WERI-Rb-1 (cell line): ENCODE results near the gene ADGRG3.

Experiments used
- DNase-seq: peaks from one replicate; pipeline ENCODE4 v3.0.0-alpha.2; 2020
- H3K27ac ChIP-seq: fragments of 250-450 bp; sonication (Bioruptor Pico); 2 replicates; pipeline ENCODE4 v1.5.1; 2020; ENCODE audit warnings: mild to moderate bottlenecking, moderate library complexity
- H3K27me3 ChIP-seq: fragments of 250-450 bp; sonication (Bioruptor Pico); 2 replicates; pipeline ENCODE4 v1.5.1; 2021; ENCODE audit warnings: mild to moderate bottlenecking, low read depth, moderate library complexity; ENCODE audit not compliant: insufficient read depth, severe bottlenecking
- H3K36me3 ChIP-seq: fragments of 250-450 bp; sonication (Bioruptor Pico); 2 replicates; pipeline ENCODE4 v1.5.1; 2020; ENCODE audit warnings: mild to moderate bottlenecking, moderate library complexity
- H3K4me3 ChIP-seq: 2 replicates; pipeline ENCODE4 v1.5.1; 2011; ENCODE audit warnings: low read depth, mild to moderate bottlenecking, control low read depth, low read length
- H3K9me3 ChIP-seq: fragments of 250-450 bp; sonication (Bioruptor Pico); 2 replicates; pipeline ENCODE4 v1.5.1; 2021; ENCODE audit warnings: mild to moderate bottlenecking, moderate library complexity; ENCODE audit not compliant: severe bottlenecking
- CTCF ChIP-seq: IDR thresholded peaks from 2 replicates; pipeline ENCODE4 v1.5.1; 2011; ENCODE audit warnings: low read depth, mild to moderate bottlenecking, control low read depth, inconsistent platforms, low read length

The ADGRG3 gene

GRCh38 chr16:57734308-57734924 lies 66.3 kb downstream of the ADGRG3 start:
- Histone ChIP-seq H3K4me3 (peak overlapping the region; percentile 79), H3K9me3 (no peaks in the 10 kb centered on the region), H3K27ac (peak overlapping the region; percentile 96), H3K27me3 (no peaks in the 10 kb centered on the region), H3K36me3 (peaks cover 14% of the 10 kb centered on the region)
- TF ChIP-seq CTCF: no peak
- DNase-seq: no peak

GRCh38 chr16:57734925-57735754 lies 67.0 kb downstream of the ADGRG3 start:
- Histone ChIP-seq H3K27me3 (no peaks in the 10 kb centered on the region), H3K27ac (peak overlapping the region; percentile 96), H3K9me3 (no peaks in the 10 kb centered on the region), H3K4me3 (peak overlapping the region; percentile 79), H3K36me3 (peaks cover 14% of the 10 kb centered on the region)
- DNase-seq: peak; percentile 98
- TF ChIP-seq CTCF: no peak

- TF ChIP-seq CTCF: no peak
These were observed 67.8 kb downstream of the ADGRG3 start, which contains the start of gene KATNB1 for GRCh38 chr16:57735755-57736418. Gene KATNB1 (plus strand): TSS chr16:57735770. CDS start chr16:57737244, 1,474 bp downstream.

GRCh38 chr16:57736419-57737351 lies 68.6 kb downstream of the ADGRG3 start:
- H3K4me3 ChIP-seq: peak overlapping the region; percentile 79
- no peak for DNase-seq
- no peak for TF ChIP-seq CTCF
- no peaks in the 10 kb centered on the region for H3K9me3 ChIP-seq
- H3K36me3 ChIP-seq: peaks cover 14% of the 10 kb centered on the region
- no peaks in the 10 kb centered on the region for H3K27me3 ChIP-seq
- H3K27ac ChIP-seq: peak overlapping the region; percentile 96; the same call in 1 of the 2 replicates

More at GRCh38 chr16:57735755-57736418, 67.8 kb downstream of the ADGRG3 start, which contains the start of gene KATNB1:
- peak within 1 kb of the TSS; percentile 79 for H3K4me3 ChIP-seq
- DNase-seq: no peak
- H3K27ac ChIP-seq: peak within 1 kb of the TSS; percentile 96
- peaks cover 14% of the 10 kb centered on the region for H3K36me3 ChIP-seq
- H3K27me3 ChIP-seq: no peaks in the 10 kb centered on the region
- H3K9me3 ChIP-seq: no peaks in the 10 kb centered on the region

- Histone ChIP-seq H3K9me3 (no peaks in the 10 kb centered on the region), H3K27ac (no peak overlapping the region), H3K36me3 (peaks cover 14% of the 10 kb centered on the region), H3K27me3 (no peaks in the 10 kb centered on the region), H3K4me3 (no peak overlapping the region)
- TF ChIP-seq CTCF: no peak
- no peak for DNase-seq
These were observed 70.7 kb downstream of the ADGRG3 start for GRCh38 chr16:57738844-57739243.
